Small intestine (tissue), 7 donors: ENCODE data around the gene RASL12. TPM values are rescaled to one million over a fixed set of nuclear protein-coding genes. Genes with fewer than 3 reads are reported as not detected.

ENCODE experiments used
- DNase-seq, 2 donors: peaks; one replicate each; pipeline versions ENCODE4 v3.0.0 to v3.0.0-alpha.2; 2013
- FAIRE-seq: peaks from 2 replicates; lab custom pipeline; 2012; peaks lifted over from hg19 to GRCh38; lab: Jason Lieb, UNC
- H3K27ac ChIP-seq, 3 donors: one replicate each; pipeline ENCODE4 v1.5.1; 2013; ENCODE audit warnings: low read length in 2 of 3, mild to moderate bottlenecking in 2 of 3, control low read depth in 1 of 3, inconsistent platforms in 1 of 3, low read depth in 1 of 3, moderate library complexity in 1 of 3
- H3K27me3 ChIP-seq, 3 donors: one replicate each; pipeline ENCODE4 v1.6.1; 2013; ENCODE audit warnings: low read length in 3 of 3, inconsistent platforms in 1 of 3; ENCODE audit not compliant: control insufficient read depth in 3 of 3, insufficient read depth in 3 of 3
- H3K36me3 ChIP-seq, 3 donors: one replicate each; pipeline ENCODE4 v1.6.1; 2013; ENCODE audit warnings: low read length in 3 of 3, inconsistent platforms in 1 of 3, low read depth in 1 of 3, mild to moderate bottlenecking in 1 of 3, moderate library complexity in 1 of 3; ENCODE audit not compliant: control insufficient read depth in 3 of 3, insufficient read depth in 2 of 3
- H3K4me1 ChIP-seq, 3 donors: one replicate each; pipeline ENCODE4 v1.6.1; 2013; ENCODE audit warnings: low read length in 2 of 3, inconsistent platforms in 1 of 3, low read depth in 1 of 3, mild to moderate bottlenecking in 1 of 3, moderate library complexity in 1 of 3; ENCODE audit not compliant: control insufficient read depth in 3 of 3, insufficient read depth in 2 of 3
- H3K4me3 ChIP-seq, 3 donors: one replicate each; pipeline ENCODE4 v1.5.1; 2013; ENCODE audit warnings: low read length in 3 of 3, control low read depth in 1 of 3, inconsistent platforms in 1 of 3, low read depth in 1 of 3, mild to moderate bottlenecking in 1 of 3, moderate library complexity in 1 of 3
- H3K9me3 ChIP-seq, 2 donors: one replicate each; pipeline ENCODE4 v1.6.1; 2013; ENCODE audit warnings: low read depth in 1 of 2, low read length in 1 of 2; ENCODE audit not compliant: control insufficient read depth in 2 of 2, insufficient read depth in 1 of 2
- WGBS, 3 donors: extraction: QIAGEN DNeasy Blood & Tissue Kit; methylation state at CpG; one replicate each; pipeline ENCODE4 v1.1.7; 2013; 5-methylcytosine and 5-hydroxymethylcytosine counted together
- polyA plus RNA-seq, 4 donors: library from polyadenylated mRNA; stranded (reverse) in 3 of 4; unstranded in 1 of 4; fragments of 200-250 nt in 3 of 4; fragments of 120-200 nt in 1 of 4; gene quantifications; one replicate each; pipeline versions ENCODE4 v1.2.1 to v1.2.3, GENCODE V29; 2013
- donor health status: healthy with polysubstance abuse.
- donor health status: control.
- donor health status: control.
- donor health status: Bipolar disorder and iron deficiency.
- donor health status: healthy.

The RASL12 gene
- polyA plus RNA-seq, 4 donors, result 0.45 to 7.7 (median 2.2) TPM

GRCh38 chr15:65040461-65040860, 27.3 kb downstream of the RASL12 start:
- H3K27me3 ChIP-seq, result no peaks in the 10 kb centered on the region
- no peaks in the 10 kb centered on the region for H3K36me3 ChIP-seq
- no peak overlapping the region for H3K4me3 ChIP-seq
- peaks cover 9 to 70% (median 10%) of the 10 kb centered on the region in 3 donors for H3K4me1 ChIP-seq
- H3K9me3 ChIP-seq, result peaks cover 0 to 9% of the 10 kb centered on the region in 2 donors
- WGBS, 3 donors, result 87 to 92% (median 91%) methylated on average over 6 of the region's 6 CpGs
- no peak overlapping the region for H3K27ac ChIP-seq
- DNase-seq, result no peak
- FAIRE-seq, result no peak

GRCh38 chr15:65038836-65039235, 29.0 kb downstream of the RASL12 start:
- 77 to 88% (median 82%) methylated on average over 5 of the region's 5 CpGs for WGBS, 3 donors
- no peak overlapping the region for H3K27ac ChIP-seq
- H3K36me3 ChIP-seq, result no peaks in the 10 kb centered on the region
- H3K4me1 ChIP-seq, result peaks cover 9 to 65% (median 10%) of the 10 kb centered on the region in 3 donors
- no peaks in the 10 kb centered on the region for H3K27me3 ChIP-seq
- DNase-seq (no peak), FAIRE-seq (no peak)
- H3K9me3 ChIP-seq, result peaks cover 0 to 9% of the 10 kb centered on the region in 2 donors
- H3K4me3 ChIP-seq, result no peak overlapping the region

GRCh38 chr15:65038428-65038827, 29.4 kb downstream of the RASL12 start:
- Histone ChIP-seq H3K9me3 (peaks cover 0 to 9% of the 10 kb centered on the region in 2 donors), H3K4me3 (no peak overlapping the region), H3K4me1 (peaks cover 9 to 62% (median 10%) of the 10 kb centered on the region in 3 donors), H3K27me3 (no peaks in the 10 kb centered on the region), H3K27ac (no peak overlapping the region), H3K36me3 (no peaks in the 10 kb centered on the region)
- WGBS, 3 donors, result 89 to 97% (median 93%) methylated on average over 3 of the region's 3 CpGs
- DNase-seq, result no peak
- FAIRE-seq, result no peak

GRCh38 chr15:65037309-65037708, 30.5 kb downstream of the RASL12 start:
- Histone ChIP-seq H3K27me3 (no peaks in the 10 kb centered on the region), H3K4me3 (no peak overlapping the region), H3K4me1 (peaks cover 3 to 60% (median 3%) of the 10 kb centered on the region in 3 donors), H3K36me3 (no peaks in the 10 kb centered on the region), H3K27ac (peak overlapping the region in 1 of 3 donors; percentile 79), H3K9me3 (peaks cover 0 to 8% of the 10 kb centered on the region in 2 donors)
- DNase-seq (peak; percentile 60 to 84), FAIRE-seq (no peak)
- WGBS, 3 donors, result 15 to 66% (median 35%) methylated on average over 1 of the region's 1 CpG

- Histone ChIP-seq H3K27me3 (no peaks in the 10 kb centered on the region), H3K27ac (peak overlapping the region in 1 of 3 donors; percentile 16), H3K36me3 (no peaks in the 10 kb centered on the region), H3K4me3 (no peak overlapping the region), H3K4me1 (peaks cover 2 to 49% (median 5%) of the 10 kb centered on the region in 3 donors), H3K9me3 (no peaks in the 10 kb centered on the region)
- WGBS, 3 donors, result 87 to 90% (median 89%) methylated on average over 11 of the region's 11 CpGs
- no peak for FAIRE-seq
- no peak for DNase-seq
These were observed 33.1 kb downstream of the RASL12 start for GRCh38 chr15:65034719-65035118.

- Histone ChIP-seq H3K9me3 (no peaks in the 10 kb centered on the region), H3K4me3 (no peak overlapping the region), H3K27ac (peak overlapping the region in 1 of 3 donors; percentile 36), H3K4me1 (peaks cover 2 to 39% (median 2%) of the 10 kb centered on the region in 3 donors), H3K27me3 (no peaks in the 10 kb centered on the region), H3K36me3 (no peaks in the 10 kb centered on the region)
- DNase-seq (peak; percentile 72 to 87), FAIRE-seq (no peak)
- 3 to 9% (median 4%) methylated on average over 4 of the region's 4 CpGs for WGBS, 3 donors
These were observed 34.0 kb downstream of the RASL12 start for GRCh38 chr15:65033659-65034269.

- peak; percentile 84 to 95 for DNase-seq
- Histone ChIP-seq H3K36me3 (no peaks in the 10 kb centered on the region), H3K4me3 (no peak overlapping the region), H3K27ac (peak overlapping the region in 2 of 3 donors; percentile 36 to 38), H3K9me3 (no peaks in the 10 kb centered on the region), H3K4me1 (peaks cover 2 to 43% (median 6%) of the 10 kb centered on the region in 3 donors), H3K27me3 (no peaks in the 10 kb centered on the region)
- WGBS, 3 donors, result 15 to 30% (median 24%) methylated on average over 13 of the region's 13 CpGs
- no peak for FAIRE-seq
These were observed 34.8 kb downstream of the RASL12 start for GRCh38 chr15:65032801-65033537.

GRCh38 chr15:65029736-65030208, 38.0 kb downstream of the RASL12 start:
- FAIRE-seq (no peak), DNase-seq (no peak)
- Histone ChIP-seq H3K4me3 (peak overlapping the region in 2 of 3 donors; percentile 84 to 96), H3K9me3 (no peaks in the 10 kb centered on the region), H3K27me3 (no peaks in the 10 kb centered on the region), H3K4me1 (peaks cover 1 to 27% (median 8%) of the 10 kb centered on the region in 3 donors), H3K36me3 (peaks cover 4 to 13% (median 11%) of the 10 kb centered on the region in 3 donors), H3K27ac (no peak overlapping the region)
- 61 to 64% (median 63%) methylated on average over 12 of the region's 12 CpGs for WGBS, 3 donors
